Lower leg skin (tissue), 3 donors: Measurements from ENCODE around the gene SPCS3.

Source experiments
- CTCF ChIP-seq, 3 donors: fragments of 450-650 bp; IDR thresholded peaks; one replicate each; pipeline ENCODE4 v1.5.1; 2016; ENCODE audit warnings: antibody characterized with exemption in 3 of 3, mild to moderate bottlenecking in 3 of 3, moderate library complexity in 2 of 3
- POLR2A ChIP-seq, 2 donors: fragments of 450-650 bp; IDR thresholded peaks; one replicate each; pipeline ENCODE4 v1.6.1; 2016 to 2017; ENCODE audit warnings: antibody characterized with exemption in 2 of 2, mild to moderate bottlenecking in 1 of 2, moderate library complexity in 1 of 2

- TF ChIP-seq CTCF (IDR thresholded peaks at IDR 0.05) (no peak), POLR2A (IDR thresholded peaks at IDR 0.05) (no peak)
Observed at GRCh38 chr4:176358083-176358469, 38.3 kb downstream of the SPCS3 start.
